Esophagus squamous epithelium (tissue), 4 donors: ENCODE data around the gene ADGRG7.

Source experiments
- CTCF ChIP-seq, 6 experiments: fragments of 450-650 bp in 4 of 6; fragments of 200-600 bp in 2 of 6; sonication (generic) in 2 of 6; IDR thresholded peaks; one replicate each; pipeline ENCODE4 v1.5.1; 2016 to 2019; ENCODE audit warnings: antibody characterized with exemption in 6 of 6, mild to moderate bottlenecking in 4 of 6, moderate library complexity in 4 of 6
- POLR2A ChIP-seq, 4 donors: fragments of 450-650 bp; IDR thresholded peaks; one replicate each; pipeline ENCODE4 v1.6.1; 2017; ENCODE audit warnings: antibody characterized with exemption in 4 of 4, mild to moderate bottlenecking in 4 of 4, moderate library complexity in 3 of 4

- TF ChIP-seq POLR2A (IDR thresholded peaks at IDR 0.05) = no peak
- no peak for TF ChIP-seq CTCF (IDR thresholded peaks at IDR 0.05)
These were observed 18.1 kb downstream of the ADGRG7 start for GRCh38 chr3:100627491-100627890.
